AG04449 (cell line): Measurements from ENCODE around the gene C20orf144.

Experiments used
- CTCF ChIA-PET: fragments of 350-600 bp; formaldehyde crosslinking; extraction: SDS; loops from one replicate; lab custom pipeline; 2021; ENCODE audit warnings: antibody characterized with exemption; lab: Yijun Ruan, JAX
- POLR2A ChIA-PET: fragments of 400-600, 350-600 bp; formaldehyde crosslinking; extraction: SDS; loops from one replicate; lab custom pipeline; 2020; ENCODE audit warnings: antibody characterized with exemption, inconsistent platforms; lab: Yijun Ruan, JAX
- DNase-seq: peaks from one replicate; pipeline ENCODE4 v3.0.0-alpha.2; 2010; ENCODE audit warnings: low read depth, low spot score
- H3K4me3 ChIP-seq: 2 replicates; pipeline ENCODE4 v1.5.1; 2011; ENCODE audit warnings: low read depth, mild to moderate bottlenecking, control low read depth, low read length
- CTCF ChIP-seq: IDR thresholded peaks from one replicate; pipeline ENCODE4 v1.5.1; 2011; ENCODE audit warnings: mild to moderate bottlenecking, moderate library complexity, low read length, control low read depth, inconsistent platforms; ENCODE audit not compliant: insufficient read depth; ENCODE audit errors: missing control alignments

The C20orf144 gene

DNA sequence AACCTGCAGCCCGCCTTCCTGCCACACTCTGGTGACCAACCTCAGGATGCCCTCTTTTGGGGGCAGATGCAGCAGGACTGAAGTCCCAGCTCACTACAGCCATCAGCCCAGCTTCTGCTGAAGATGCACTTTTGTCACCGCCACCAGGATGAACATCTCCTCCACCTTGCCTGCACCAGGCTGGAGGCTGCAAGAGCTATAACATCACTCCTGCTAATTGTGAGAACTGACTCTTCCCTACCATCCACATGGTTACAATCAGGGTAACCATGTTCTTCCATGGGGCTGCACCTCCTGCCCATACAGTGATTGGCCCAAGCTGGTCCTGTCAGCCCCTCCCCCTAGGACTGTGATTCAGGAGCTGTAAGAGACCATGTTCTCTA is 2.6 kb downstream of the C20orf144 start:
- H3K4me3 ChIP-seq = no peak overlapping the region; the same call in 1 of the 2 replicates
- no peak for DNase-seq
- ChIA-PET POLR2A (interaction anchor here (0.9 to 1.8 kb wide), 2 partner anchors 7 to 16 kb away, joined by 3 to 5 read pairs; no protein-coding TSS in a partner anchor), CTCF (interaction anchor here (0.9 to 8.7 kb wide), 3 partner anchors 13 to 466 kb away, joined by 3 to 99 read pairs (median 3); no protein-coding TSS in a partner anchor)
- TF ChIP-seq CTCF = no peak

DNA sequence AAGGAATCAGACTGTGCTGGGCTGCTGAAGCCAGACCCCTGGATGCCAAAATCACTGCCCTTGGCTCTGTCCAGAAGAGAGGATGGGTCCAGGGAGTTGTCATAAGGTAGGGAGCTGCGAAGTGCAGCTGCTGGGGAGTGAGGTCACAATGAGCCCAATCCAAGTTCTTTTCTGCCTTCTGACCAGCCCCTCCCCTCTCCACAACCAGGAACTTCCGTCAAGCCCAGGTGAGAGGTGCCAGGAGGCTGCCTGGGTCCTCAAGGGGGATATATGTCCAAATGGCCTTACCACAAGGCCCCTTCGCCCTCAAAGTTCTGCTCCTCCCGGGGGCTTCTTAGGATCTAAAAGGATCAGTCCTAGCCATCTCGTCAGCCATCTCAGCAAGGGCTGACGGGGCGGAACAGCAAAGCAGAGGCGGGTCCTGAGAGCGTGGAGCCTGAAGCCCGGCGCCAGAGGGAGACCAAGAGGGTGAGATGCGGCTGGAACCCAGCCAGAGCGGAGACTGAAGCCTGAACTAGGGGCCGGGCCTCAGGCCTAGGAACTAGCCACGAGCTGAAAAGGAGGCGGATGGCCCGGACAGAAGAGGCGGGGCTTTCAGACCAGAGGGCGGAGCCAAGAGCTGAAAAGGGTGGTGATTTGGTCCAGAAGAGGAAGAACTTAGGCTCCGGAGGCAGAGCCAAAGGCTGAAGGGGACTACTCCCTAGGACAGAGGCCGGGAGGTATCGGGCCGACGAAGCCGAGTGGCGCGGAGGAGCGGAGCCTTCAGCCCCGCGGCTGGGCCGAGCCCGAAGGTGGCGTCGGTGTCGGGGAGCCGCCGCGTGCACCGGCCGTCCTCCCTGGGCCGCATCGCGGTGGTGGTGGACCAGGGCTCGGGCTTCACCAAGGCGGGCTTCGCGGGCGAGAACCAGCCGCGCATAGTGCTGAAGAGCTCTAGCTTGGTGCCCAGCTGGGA is 4.4 kb downstream of the C20orf144 start, which contains the start of gene ACTL10:
Gene ACTL10, plus strand, starts transcription at position 651 of the 952 bp plus-strand sequence. CDS start 555 bp downstream, outside the sequence.
- ChIA-PET POLR2A (interaction anchor here (0.7 to 1.3 kb wide), 4 partner anchors 8 to 224 kb away, joined by 3 to 4 read pairs (median 3); partner anchors contain the start of genes CBFA2T2 and ZNF341), CTCF (interaction anchor here (0.7 to 8.7 kb wide), 18 partner anchors 13 to 464 kb away, joined by 3 to 99 read pairs (median 5); partner anchors contain the start of genes CBFA2T2 and E2F1)
- peak within 1 kb of the TSS; percentile 58 for H3K4me3 ChIP-seq
- TF ChIP-seq CTCF = peak; percentile 66
- DNase-seq = peak; percentile 79

DNA sequence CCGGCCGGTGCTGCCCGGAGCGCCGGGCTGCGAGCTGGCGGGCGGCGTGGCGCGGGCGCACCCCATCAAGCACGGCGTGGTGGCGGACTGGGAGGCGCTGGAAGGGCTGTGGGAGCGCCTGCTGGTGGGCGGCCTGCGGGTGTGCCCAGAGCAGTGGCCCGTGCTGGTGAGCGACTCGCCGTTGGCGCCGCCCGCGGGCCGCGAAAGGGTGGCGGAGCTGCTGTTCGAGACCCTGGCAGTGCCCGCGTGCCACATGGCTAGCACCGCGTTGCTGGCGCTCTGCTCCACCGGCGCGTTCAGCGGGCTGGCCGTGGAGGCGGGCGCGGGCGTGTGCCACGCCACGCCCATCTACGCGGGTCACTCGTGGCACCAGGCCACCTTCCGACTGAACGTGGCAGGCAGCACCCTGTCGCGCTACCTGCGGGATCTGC is 5.1 kb downstream of the C20orf144 start:
- DNase-seq = no peak
- no peak for TF ChIP-seq CTCF
- POLR2A ChIA-PET = interaction anchor here (1.0 to 1.3 kb wide), 2 partner anchors 178 to 224 kb away, joined by 3 to 4 read pairs; partner anchors contain the start of gene CBFA2T2
- H3K4me3 ChIP-seq = peak overlapping the region; percentile 58
- CTCF ChIA-PET = interaction anchor here (0.9 to 8.7 kb wide), 23 partner anchors 12 to 463 kb away, joined by 3 to 99 read pairs (median 5); partner anchors contain the start of genes CBFA2T2 and E2F1

- ChIA-PET POLR2A (interaction anchor here (1.3 kb wide), 1 partner anchor 178 kb away, joined by 3 read pairs; the partner anchor contains the start of gene CBFA2T2), CTCF (interaction anchor here (0.7 to 8.7 kb wide), 32 partner anchors 10 to 462 kb away, joined by 3 to 99 read pairs (median 4); partner anchors contain the start of genes CBFA2T2, E2F1 and PXMP4)
- no peak for DNase-seq
- peak overlapping the region; percentile 58 for H3K4me3 ChIP-seq
- peak; percentile 95 for TF ChIP-seq CTCF
Measured at GRCh38 chr20:33667676-33668465, 5.7 kb downstream of the C20orf144 start.

GRCh38 chr20:33668466-33669155 is 6.5 kb downstream of the C20orf144 start:
- no peak for TF ChIP-seq CTCF
- H3K4me3 ChIP-seq = no peak overlapping the region
- ChIA-PET POLR2A (no interaction called here), CTCF (interaction anchor here (0.7 to 8.7 kb wide), 29 partner anchors 10 to 399 kb away, joined by 3 to 99 read pairs (median 5); partner anchors contain the start of genes CBFA2T2, E2F1 and PXMP4)
- DNase-seq = no peak
